Occipital lobe (tissue), 2 donors: ENCODE measurements around the gene SFT2D3. TPM values are rescaled to one million over a fixed set of nuclear protein-coding genes. Genes with fewer than 3 reads are reported as not detected.
A peak's percentile ranks its signal among the peaks of the same experiment; 100 is the strongest.

Experiments used
- DNase-seq: peaks from one replicate; lab custom pipeline; 2025; lab: John Stamatoyannopoulos, UW
- total RNA-seq: library from RNA; depleted of rRNA; stranded (reverse); fragments of >200 nt; gene quantifications from one replicate; pipeline ENCODE4 v1.2.3, GENCODE V29; 2014

SFT2D3 gene, protein sequence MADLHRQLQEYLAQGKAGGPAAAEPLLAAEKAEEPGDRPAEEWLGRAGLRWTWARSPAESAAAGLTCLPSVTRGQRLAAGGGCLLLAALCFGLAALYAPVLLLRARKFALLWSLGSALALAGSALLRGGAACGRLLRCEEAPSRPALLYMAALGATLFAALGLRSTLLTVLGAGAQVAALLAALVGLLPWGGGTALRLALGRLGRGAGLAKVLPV
- total RNA-seq, result 11.7 TPM

GRCh38 chr2:127701193-127701650, at the start of gene SFT2D3:
Gene SFT2D3, plus strand, starts transcription at chr2:127701497. Its CDS starts 32 bp downstream, at chr2:127701529.
- peak; percentile 90 for DNase-seq

- peak; percentile 48 for DNase-seq
These were observed 49.2 kb upstream of the SFT2D3 start for GRCh38 chr2:127651971-127652550.

DNA sequence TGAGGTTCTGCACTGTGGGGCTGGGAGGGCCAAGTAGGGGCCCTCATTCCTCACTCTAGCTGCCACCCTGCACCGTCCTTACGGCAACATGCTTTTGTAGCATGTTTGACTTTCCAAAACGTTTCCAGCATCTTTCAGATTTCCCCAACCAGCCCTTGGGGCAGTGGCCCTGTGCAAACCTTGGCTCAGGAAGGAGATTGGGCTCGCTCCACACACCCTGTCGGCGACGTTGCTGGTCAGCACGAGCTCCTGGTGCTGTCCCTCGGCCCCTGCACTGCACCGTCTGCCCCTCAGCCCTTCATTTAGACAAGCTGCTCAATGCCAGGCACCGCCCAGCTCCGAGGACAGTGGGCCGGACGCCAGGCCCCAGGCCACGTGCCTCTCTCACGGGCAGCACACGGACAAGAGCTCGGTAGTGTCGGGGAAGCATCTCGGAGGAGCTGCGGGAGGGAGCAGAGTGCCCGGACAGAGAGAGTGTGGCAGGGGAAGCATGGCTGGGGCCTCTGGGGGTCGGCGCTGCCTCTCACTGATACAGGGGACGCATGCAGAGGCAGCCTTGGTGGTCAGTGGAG, 48.4 kb upstream of the SFT2D3 start:
- no peak for DNase-seq

- DNase-seq, result no peak
These were observed 47.7 kb upstream of the SFT2D3 start for GRCh38 chr2:127653421-127654083.

DNA sequence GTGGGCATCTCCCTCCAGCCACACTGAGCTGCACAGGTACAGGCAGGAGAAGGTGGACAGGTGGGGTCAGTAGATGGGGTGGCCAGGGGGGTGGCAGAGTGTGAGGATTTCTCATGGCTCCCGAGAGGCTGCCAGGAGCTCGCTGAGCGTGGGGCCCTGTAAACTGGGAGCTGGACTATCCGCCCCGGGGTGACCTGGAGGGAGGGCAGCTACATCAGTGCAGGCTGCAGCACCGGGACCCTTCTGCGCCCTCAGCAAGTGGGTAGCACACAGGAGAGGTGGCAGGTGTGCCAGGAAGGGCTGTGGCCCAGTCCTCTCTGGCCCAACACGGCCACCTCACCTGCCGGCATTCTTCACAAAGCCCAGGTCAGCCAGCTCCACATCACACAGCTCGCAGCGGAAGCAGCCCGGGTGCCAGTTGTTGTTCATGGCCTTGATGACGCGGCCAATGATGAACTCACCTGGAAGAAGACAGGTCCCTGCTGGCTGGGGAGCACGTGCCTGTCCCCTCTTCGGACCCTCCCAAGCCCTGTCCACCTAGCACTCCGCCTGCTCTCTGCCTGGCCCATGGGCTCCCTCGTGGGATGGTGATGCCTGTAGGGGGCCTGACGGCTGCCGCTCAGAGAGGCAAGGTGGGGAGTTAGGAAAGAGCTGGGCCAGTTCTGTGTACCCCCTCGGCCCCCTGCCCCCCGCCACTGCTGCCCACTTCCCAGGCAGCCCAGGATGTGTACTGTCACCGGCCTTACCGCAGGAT, 47.0 kb upstream of the SFT2D3 start:
- DNase-seq, result no peak

- DNase-seq, result no peak
These were observed 46.5 kb upstream of the SFT2D3 start for GRCh38 chr2:127654838-127655175.

DNA sequence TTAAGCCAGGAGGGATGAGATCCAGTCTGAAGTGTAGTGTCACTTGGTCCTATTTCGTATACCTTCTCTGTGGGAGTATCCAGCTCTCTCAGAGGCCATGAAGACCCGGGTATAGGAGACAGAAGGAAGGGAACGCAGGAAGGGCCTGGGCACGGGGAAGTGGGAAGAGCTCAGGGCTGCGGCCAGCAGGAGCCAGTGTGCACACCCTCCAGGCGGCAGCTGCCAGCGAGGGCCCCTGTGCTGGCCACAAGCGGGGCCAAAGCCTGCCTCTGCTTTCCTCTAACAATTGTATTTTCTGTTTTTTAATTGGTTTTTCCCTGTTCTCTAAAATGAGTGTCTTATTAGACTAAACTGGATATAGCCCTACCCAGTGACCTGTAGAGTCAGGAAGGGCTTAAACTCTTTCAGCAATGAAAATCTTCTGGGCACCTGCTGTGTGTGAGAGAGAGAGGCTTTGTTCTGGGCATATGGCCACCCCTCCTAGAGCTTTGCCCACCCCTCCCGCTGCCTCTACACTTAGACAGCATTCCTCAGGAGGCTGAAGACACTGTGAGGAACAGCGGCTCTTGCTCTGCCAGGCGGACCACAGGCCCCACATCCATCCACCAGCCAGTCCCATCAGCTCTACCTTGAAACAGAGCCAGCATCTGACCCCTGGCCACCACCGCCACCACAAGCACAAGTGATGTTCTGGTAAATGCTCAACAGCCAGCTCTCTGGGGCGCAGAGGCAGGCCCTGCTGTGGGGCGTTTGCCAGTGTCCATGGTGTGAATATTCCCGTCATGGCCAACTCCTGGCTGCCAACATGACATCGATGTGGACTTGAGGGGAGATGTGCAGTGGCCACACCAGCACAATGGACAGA, 45.9 kb upstream of the SFT2D3 start:
- no peak for DNase-seq

- no peak for DNase-seq
These were observed 44.6 kb upstream of the SFT2D3 start for GRCh38 chr2:127656569-127657231.

GRCh38 chr2:127657232-127657595, 44.1 kb upstream of the SFT2D3 start:
- no peak for DNase-seq

- no peak for DNase-seq
These were observed 43.2 kb upstream of the SFT2D3 start for GRCh38 chr2:127658146-127658545.

GRCh38 chr2:127658641-127659407, 42.5 kb upstream of the SFT2D3 start:
- no peak for DNase-seq

DNA sequence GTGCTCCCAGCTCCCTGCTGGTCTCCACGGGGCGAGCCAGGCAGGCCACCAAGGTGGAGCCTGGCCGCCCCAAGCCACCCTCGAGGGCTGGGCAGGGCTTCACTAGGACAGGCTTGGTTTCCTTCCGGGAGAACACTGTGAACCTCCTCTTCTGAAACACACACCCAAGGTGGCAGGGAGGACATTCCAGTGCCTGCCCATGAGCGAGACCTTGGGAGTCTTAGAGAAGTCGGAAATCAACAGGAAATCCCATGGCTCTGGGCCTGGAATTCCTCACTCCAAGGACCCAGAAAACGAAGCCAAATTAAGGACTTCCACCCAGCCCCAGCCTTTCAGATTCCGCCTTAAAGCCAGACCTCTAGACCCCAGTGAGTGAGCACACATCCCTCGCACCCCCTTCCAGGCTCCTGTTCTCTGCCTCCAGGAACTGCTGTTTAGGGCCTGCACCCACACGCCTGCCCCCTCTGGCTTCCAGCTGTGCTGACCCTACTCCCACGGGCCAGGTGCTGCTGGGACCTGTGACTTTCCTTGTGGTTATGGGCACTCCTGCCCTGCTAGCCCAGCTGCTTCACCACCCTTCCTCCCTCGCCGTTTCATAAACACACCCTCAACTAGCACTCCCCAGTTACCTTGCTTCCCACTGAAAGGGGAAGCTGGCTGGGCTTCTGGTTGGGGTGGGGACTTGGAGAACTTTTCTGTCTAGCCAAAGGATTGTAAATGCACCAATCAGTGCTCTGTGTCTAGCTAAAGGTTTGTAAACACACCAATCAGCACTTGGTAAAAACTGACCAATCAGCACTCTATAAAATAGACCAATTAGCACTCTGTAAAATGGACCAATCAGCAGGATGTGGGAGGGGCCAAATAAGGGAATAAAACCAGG, 41.6 kb upstream of the SFT2D3 start:
- DNase-seq, result no peak

DNA sequence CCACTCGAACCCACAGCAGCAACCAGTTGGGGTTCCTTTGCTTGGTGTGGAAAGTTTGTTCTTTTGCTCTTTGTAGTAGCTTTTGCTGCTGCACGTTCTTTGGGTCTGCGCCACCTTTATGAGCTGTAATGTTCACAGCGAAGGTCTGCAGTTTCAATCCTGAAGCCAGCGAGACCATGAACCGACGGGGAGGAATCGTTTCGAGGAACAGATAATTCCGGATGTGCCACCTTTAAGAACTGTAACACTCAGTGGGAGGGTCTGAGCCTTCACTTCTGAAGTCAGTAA, 41.1 kb upstream of the SFT2D3 start:
- no peak for DNase-seq

GRCh38 chr2:127661072-127661649, 40.1 kb upstream of the SFT2D3 start:
- DNase-seq, result no peak

- no peak for DNase-seq
These were observed 39.3 kb upstream of the SFT2D3 start for GRCh38 chr2:127661949-127662510.

- DNase-seq, result no peak
These were observed 38.2 kb upstream of the SFT2D3 start for GRCh38 chr2:127662937-127663565.

DNA sequence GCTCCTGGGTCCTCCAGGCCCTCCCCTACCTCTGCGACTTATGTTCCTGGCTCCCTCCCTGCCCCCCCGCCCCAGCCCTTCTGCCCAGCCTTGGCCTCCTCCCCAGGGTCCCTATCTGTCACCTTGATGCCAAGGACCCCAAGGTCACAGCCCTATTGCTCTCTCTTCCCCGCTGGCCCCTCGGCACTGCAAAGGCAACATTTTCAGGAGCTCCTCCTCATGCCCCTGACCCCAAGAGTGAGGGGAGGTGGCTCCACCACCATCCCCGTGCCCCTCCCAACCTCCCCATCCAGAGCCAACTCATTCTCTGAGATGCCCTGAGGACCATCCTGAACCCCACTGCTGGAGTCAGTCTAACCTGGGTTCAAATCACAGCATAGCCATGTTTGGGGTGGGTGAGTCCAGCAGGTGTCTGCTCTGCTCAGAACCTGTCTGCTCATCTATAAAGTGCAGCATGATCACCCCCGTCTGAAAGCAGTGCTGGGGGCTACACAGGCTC, 37.7 kb upstream of the SFT2D3 start:
- DNase-seq, result no peak
